AG09319 (cell line): Measurements from ENCODE around the gene TET2.

Source experiments
- DNase-seq: peaks from one replicate; pipeline ENCODE4 v3.0.0-alpha.2; 2010; ENCODE audit warnings: low read depth; ENCODE audit errors: extremely low read depth
- CTCF ChIP-seq: IDR thresholded peaks from 2 replicates; pipeline ENCODE4 v1.5.1; 2011; ENCODE audit warnings: low read depth, mild to moderate bottlenecking, inconsistent platforms, low read length, moderate library complexity

TET2 gene

GRCh38 chr4:105166066-105166465 is 19.4 kb downstream of the TET2 start:
- no peak for TF ChIP-seq CTCF
- DNase-seq = no peak

- DNase-seq = no peak
- TF ChIP-seq CTCF = no peak
Observed at GRCh38 chr4:105170711-105171110, 24.0 kb downstream of the TET2 start.

- TF ChIP-seq CTCF = no peak
- DNase-seq = no peak
Observed at GRCh38 chr4:105171912-105172311, 25.2 kb downstream of the TET2 start.

GRCh38 chr4:105174098-105174497 is 27.4 kb downstream of the TET2 start:
- no peak for DNase-seq
- TF ChIP-seq CTCF = no peak

GRCh38 chr4:105179539-105180401 is 33.1 kb downstream of the TET2 start:
- DNase-seq = no peak
- TF ChIP-seq CTCF = no peak

GRCh38 chr4:105181259-105181658 is 34.6 kb downstream of the TET2 start:
- DNase-seq = no peak
- TF ChIP-seq CTCF = no peak

- TF ChIP-seq CTCF = no peak
- no peak for DNase-seq
Observed at GRCh38 chr4:105182211-105182610, 35.5 kb downstream of the TET2 start.
